ENCODE results near the gene TAF3. TPM values are rescaled to one million over a fixed set of nuclear protein-coding genes. Genes with fewer than 3 reads are reported as not detected.
A peak's percentile ranks its signal among the peaks of the same experiment; 100 is the strongest.

TAF3 gene
- total RNA-seq, 1 donor from 2014 or later: 8.5 TPM

DNA sequence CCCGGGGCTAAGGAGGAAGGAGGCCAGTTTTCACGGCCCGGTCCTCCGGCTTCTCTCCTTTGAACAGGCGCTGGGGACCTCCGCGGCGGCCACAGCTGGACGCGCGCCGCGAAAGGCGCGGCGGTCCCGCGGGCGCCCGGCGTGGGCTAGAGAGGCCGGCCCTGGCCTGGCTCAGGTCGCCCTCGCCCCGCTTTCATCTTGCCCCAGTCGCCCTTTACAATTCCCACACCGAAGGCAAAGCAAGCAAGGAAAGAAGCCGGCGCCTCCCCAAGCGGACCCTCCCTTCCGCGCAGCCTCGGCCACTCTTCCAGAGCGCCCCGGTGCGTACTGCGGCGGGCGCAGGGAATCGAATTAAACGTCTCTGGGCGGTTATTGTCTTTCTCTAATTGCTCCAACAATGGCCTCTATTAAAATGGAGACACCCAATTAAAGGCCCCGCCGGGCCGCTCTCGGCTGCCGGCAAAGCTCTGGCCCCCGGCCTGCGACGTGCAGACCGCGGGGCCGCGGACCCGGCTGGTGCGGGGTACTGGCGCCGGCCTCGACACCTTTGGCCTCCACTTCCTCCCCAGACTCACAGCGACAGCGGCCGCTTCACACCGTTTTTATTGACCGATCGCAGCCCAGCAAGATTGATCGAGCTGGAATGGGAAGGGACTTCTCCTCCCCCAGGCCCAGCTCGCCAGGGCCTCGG, 231.7 kb downstream of the TAF3 start:
- Histone ChIP-seq H3K36me3 (no peaks in the 10 kb centered on the region), H3K4me3 (peak overlapping the region; percentile 63), H3K27ac (no peak overlapping the region), H3K9me3 (no peaks in the 10 kb centered on the region), H3K27me3 (peaks cover 64% of the 10 kb centered on the region), H3K4me1 (peaks cover 25 to 37% of the 10 kb centered on the region in 2 donors)
- no peak for DNase-seq (ENCODE audit: low spot score in 2 of 2)
- intact Hi-C loops (cut with DNase I): loop anchor here (2.0 kb wide), 1 partner anchor 15 kb away; no protein-coding TSS in a partner anchor
- TF ChIP-seq, protein P1, sequence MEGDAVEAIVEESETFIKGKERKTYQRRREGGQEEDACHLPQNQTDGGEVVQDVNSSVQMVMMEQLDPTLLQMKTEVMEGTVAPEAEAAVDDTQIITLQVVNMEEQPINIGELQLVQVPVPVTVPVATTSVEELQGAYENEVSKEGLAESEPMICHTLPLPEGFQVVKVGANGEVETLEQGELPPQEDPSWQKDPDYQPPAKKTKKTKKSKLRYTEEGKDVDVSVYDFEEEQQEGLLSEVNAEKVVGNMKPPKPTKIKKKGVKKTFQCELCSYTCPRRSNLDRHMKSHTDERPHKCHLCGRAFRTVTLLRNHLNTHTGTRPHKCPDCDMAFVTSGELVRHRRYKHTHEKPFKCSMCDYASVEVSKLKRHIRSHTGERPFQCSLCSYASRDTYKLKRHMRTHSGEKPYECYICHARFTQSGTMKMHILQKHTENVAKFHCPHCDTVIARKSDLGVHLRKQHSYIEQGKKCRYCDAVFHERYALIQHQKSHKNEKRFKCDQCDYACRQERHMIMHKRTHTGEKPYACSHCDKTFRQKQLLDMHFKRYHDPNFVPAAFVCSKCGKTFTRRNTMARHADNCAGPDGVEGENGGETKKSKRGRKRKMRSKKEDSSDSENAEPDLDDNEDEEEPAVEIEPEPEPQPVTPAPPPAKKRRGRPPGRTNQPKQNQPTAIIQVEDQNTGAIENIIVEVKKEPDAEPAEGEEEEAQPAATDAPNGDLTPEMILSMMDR (IDR thresholded peaks at IDR 0.05): no peak

- no peak for DNase-seq (ENCODE audit: low spot score in 2 of 2)
- Histone ChIP-seq H3K27ac (no peak overlapping the region), H3K27me3 (peaks cover 68% of the 10 kb centered on the region), H3K9me3 (no peaks in the 10 kb centered on the region), H3K36me3 (no peaks in the 10 kb centered on the region), H3K4me3 (peak overlapping the region; percentile 63), H3K4me1 (peaks cover 25 to 31% of the 10 kb centered on the region in 2 donors)
- TF ChIP-seq, protein P1 (IDR thresholded peaks at IDR 0.05): no peak
- intact Hi-C loops (cut with DNase I): loop anchor here (2.0 kb wide), 1 partner anchor 16 kb away; no protein-coding TSS in a partner anchor
Measured at GRCh38 chr10:8050556-8051108, 232.3 kb downstream of the TAF3 start.

GRCh38 chr10:8051109-8051821, 233.0 kb downstream of the TAF3 start:
- intact Hi-C loops (cut with DNase I): loop anchor here (2.0 kb wide), 1 partner anchor 16 kb away; no protein-coding TSS in a partner anchor
- H3K4me3 ChIP-seq: peak overlapping the region; percentile 63
- H3K9me3 ChIP-seq: no peaks in the 10 kb centered on the region

DNA sequence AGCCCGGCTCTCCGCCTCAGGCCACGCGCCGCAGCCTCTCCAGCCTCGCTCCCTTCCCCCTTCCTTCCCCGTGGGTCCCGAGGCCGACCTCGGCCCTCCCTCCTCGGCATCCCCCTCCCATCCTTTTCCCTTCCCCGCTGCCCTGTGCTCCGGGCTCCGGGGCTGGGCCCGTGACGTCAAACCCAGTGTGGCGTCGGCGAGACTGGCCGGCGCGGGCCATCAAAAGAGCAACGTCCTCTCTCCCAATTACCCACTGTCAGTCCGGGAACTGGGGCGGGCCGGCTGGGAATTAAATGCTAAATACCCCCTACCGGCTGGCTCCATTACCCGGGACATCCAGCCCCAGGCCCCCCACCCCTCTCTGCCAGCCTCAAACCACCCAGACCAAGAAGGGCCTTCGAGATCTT, 233.5 kb downstream of the TAF3 start:
- TF ChIP-seq, protein P1 (IDR thresholded peaks at IDR 0.05): no peak
- H3K36me3 ChIP-seq: no peaks in the 10 kb centered on the region
- peak overlapping the region in 1 of 2 donors; percentile 63 for H3K4me3 ChIP-seq
- H3K4me1 ChIP-seq: peaks cover 25 to 31% of the 10 kb centered on the region in 2 donors
- no peak overlapping the region for H3K27ac ChIP-seq
- intact Hi-C loops (cut with DNase I): loop anchor here (2.0 kb wide), 1 partner anchor 17 kb away; no protein-coding TSS in a partner anchor
- H3K9me3 ChIP-seq: no peaks in the 10 kb centered on the region
- no peak for DNase-seq (ENCODE audit: low spot score in 2 of 2)
- peaks cover 73% of the 10 kb centered on the region for H3K27me3 ChIP-seq

More at GRCh38 chr10:8051109-8051821, 233.0 kb downstream of the TAF3 start:
- Histone ChIP-seq H3K27me3 (peaks cover 72% of the 10 kb centered on the region), H3K4me1 (peaks cover 25 to 31% of the 10 kb centered on the region in 2 donors), H3K27ac (no peak overlapping the region), H3K36me3 (no peaks in the 10 kb centered on the region)
- TF ChIP-seq, protein P1 (IDR thresholded peaks at IDR 0.05): no peak
- no peak for DNase-seq (ENCODE audit: low spot score in 2 of 2)

- no peak overlapping the region for H3K27ac ChIP-seq
- peaks cover 25 to 31% of the 10 kb centered on the region in 2 donors for H3K4me1 ChIP-seq
- peaks cover 68% of the 10 kb centered on the region for H3K27me3 ChIP-seq
- H3K4me3 ChIP-seq: peak overlapping the region in 1 of 2 donors; percentile 18
- intact Hi-C loops (cut with DNase I): no loop called here
- no peaks in the 10 kb centered on the region for H3K9me3 ChIP-seq
- H3K36me3 ChIP-seq: no peaks in the 10 kb centered on the region
- no peak for DNase-seq (ENCODE audit: low spot score in 2 of 2)
- TF ChIP-seq, protein P1 (IDR thresholded peaks at IDR 0.05): no peak
Measured at GRCh38 chr10:8052341-8052955, 234.1 kb downstream of the TAF3 start.

All from ascending aorta (tissue), 2 donors.